Heart left ventricle (tissue), 16 donors: Measurements from ENCODE around the gene SURF6. TPM values are rescaled to one million over a fixed set of nuclear protein-coding genes. Genes with fewer than 3 reads are reported as not detected.
"Not testable (repeated sequence)": the region's sequence is repeated elsewhere in the genome, so short reads cannot be mapped to it uniquely, and the experiment has no call there.

ENCODE experiments used
- ATAC-seq, 4 donors: fragments of 200-7000 bp; cut with Tn5 transposase; one replicate each; pipeline ENCODE4 v1.9.1; 2020 to 2022; ENCODE audit warnings: moderate library complexity in 4 of 4, mild to moderate bottlenecking in 3 of 4, moderate number of reproducible peaks in 1 of 4
- DNase-seq, 5 donors: peaks; one replicate each; pipeline ENCODE4 v3.0.0-alpha.2; 2020
- H3K27ac ChIP-seq, 12 donors: fragments of 200-600 bp; sonication (generic) in 4 of 12; one replicate each; pipeline versions ENCODE4 v1.5.0 to v1.8.0; 2016 to 2022; ENCODE audit warnings: mild to moderate bottlenecking in 2 of 12
- H3K27me3 ChIP-seq, 9 donors: fragments of 200-600 bp; sonication (generic) in 2 of 9; one replicate each; pipeline versions ENCODE4 v1.5.1 to v1.8.0; 2016 to 2022; ENCODE audit warnings: mild to moderate bottlenecking in 3 of 9
- H3K36me3 ChIP-seq, 9 donors: fragments of 200-600 bp; sonication (generic) in 2 of 9; one replicate each; pipeline versions ENCODE4 v1.5.0 to v1.8.0; 2018 to 2022; ENCODE audit warnings: mild to moderate bottlenecking in 2 of 9
- H3K4me1 ChIP-seq, 12 donors: fragments of 200-600 bp; sonication (generic) in 4 of 12; one replicate each; pipeline versions ENCODE4 v1.5.0 to v1.8.0; 2016 to 2022; ENCODE audit warnings: mild to moderate bottlenecking in 3 of 12
- H3K4me3 ChIP-seq, 12 donors: fragments of 200-600 bp; sonication (generic) in 4 of 12; one replicate each; pipeline versions ENCODE4 v1.5.0 to v1.8.0; 2017 to 2022; ENCODE audit warnings: mild to moderate bottlenecking in 9 of 12, moderate library complexity in 4 of 12
- H3K9me3 ChIP-seq, 12 donors: fragments of 200-600 bp; sonication (generic) in 4 of 12; one replicate each; pipeline versions ENCODE4 v1.5.0 to v1.8.0; 2016 to 2022; ENCODE audit warnings: mild to moderate bottlenecking in 1 of 12
- POLR2A ChIP-seq, 2 donors: fragments of 450-650 bp; IDR thresholded peaks; one replicate each; pipeline ENCODE4 v1.6.1; 2017; ENCODE audit warnings: antibody characterized with exemption in 2 of 2, mild to moderate bottlenecking in 2 of 2, moderate library complexity in 2 of 2
- WGBS, 4 donors: extraction: QIAGEN DNeasy Blood & Tissue Kit in 2 of 4; methylation state at CpG; one replicate each; pipeline versions ENCODE4 v1.1.5 to v1.1.7; 2013 to 2018; 5-methylcytosine and 5-hydroxymethylcytosine counted together
- intact Hi-C, 10 donors: fragments of 100-400 bp; cut with DNase I; formaldehyde crosslinking; loops; one replicate each; pipeline versions ENCODE4 v1.11.1 to v1.14.2; 2022
- polyA plus RNA-seq, 2 donors: library from polyadenylated mRNA; stranded (reverse); fragments of 200-250 nt; gene quantifications; one replicate each; pipeline ENCODE4 v1.2.3, GENCODE V29; 2013
- total RNA-seq, 9 donors: library from RNA; depleted of rRNA in 2 of 9; stranded (reverse); fragments of >200 nt in 2 of 9; fragmentation: NEBNext Ultra II Directional in 3 of 9; extraction: Animal tissue kit (Norgen Biotek cat#: 25700) in 3 of 9; gene quantifications; one replicate each; pipeline versions ENCODE4 v1.1.0 to v1.2.4, GENCODE V29; 2016 to 2023
- TF ChIP-seq, protein P1 (sequence below), 12 donors: fragments of 200-600 bp; sonication (generic) in 4 of 12; IDR thresholded peaks; one replicate each; pipeline versions ENCODE4 v1.5.0 to v1.8.0; 2018 to 2022; ENCODE audit warnings: antibody characterized with exemption in 12 of 12, mild to moderate bottlenecking in 5 of 12
- donor health status: ischemic (EF 13 %, LVEDD 7.1; RV severe dilation, severe dysfunction).
- donor health status: healthy with polysubstance abuse.
- donor health status: DM: no; HTN: yes; CAD: no.
- donor health status: DM: no; HTN: no; CAD: no.
- donor health status: ischemic (EF 25% LVEDD 6.9; RV normal size, moderate dysfunction).
- donor health status: ischemic (EF 25% LVEDD 5.7; RV mildly dilated, moderate dysfunction).
- donor health status: healthy.
- donor health status: DM: yes; HTN: yes; CAD: no.
- donor health status: ischemic (EF 35%, LVEDD 5.7; RV mildly dilated, moderate dysfunction).
- donor health status: nonischemic (EF 11% LVEDD 7.7; RV severe dilation, severe dysfunction).
- donor health status: DM: yes; HTN: yes; CAD: no.
- donor health status: PGD.
- donor health status: ischemic (EF 29% LVEDD 5.4; RV normal size, mild dysfunction).
- donor health status: nonischemic (EF 23%, LVEDD 6.1; RV moderate dilation, normal function).

SURF6 gene
- total and polyA plus RNA-seq, 11 donors, result 9.2 to 19.6 (median 11.1) TPM

DNA sequence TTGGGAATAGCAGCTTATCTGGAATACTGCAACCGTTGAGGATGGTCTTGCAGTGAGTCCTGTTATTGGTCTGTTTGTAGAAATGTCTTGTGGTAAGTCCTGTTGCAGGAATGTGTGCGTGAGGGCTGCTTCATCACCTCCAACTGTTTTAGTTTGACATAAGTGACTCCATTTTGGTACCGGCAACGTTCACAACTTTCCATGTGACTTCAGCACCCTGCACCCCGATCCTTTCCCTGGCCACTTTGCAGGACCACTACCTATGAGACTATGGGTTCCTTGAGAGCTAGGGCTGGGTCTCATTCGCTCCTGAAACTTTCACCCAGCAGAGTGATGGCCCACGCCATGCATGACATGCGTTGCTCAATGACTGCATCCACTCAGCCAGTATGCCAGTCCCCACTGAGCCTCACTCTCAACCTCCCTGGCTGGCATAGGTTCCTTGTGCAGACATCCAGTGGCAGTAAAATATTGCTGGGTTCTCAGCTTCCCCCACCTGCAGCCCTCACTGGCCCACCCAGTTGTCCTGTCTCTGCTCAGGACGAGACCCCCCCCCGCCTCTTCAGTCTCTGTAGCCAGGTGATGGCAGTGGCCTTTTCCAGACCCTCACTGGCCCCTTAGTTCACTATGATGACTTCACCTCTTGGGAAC lies 8.0 kb downstream of the SURF6 start:
- 87 to 91% (median 89%) methylated on average over 10 of the region's 10 CpGs for WGBS, 4 donors
- intact Hi-C loops, result loop anchor here in 9 of 10 donors (2.0 to 10.0 kb wide), 5 partner anchors 51 to 143 kb away; partner anchors contain the start of gene ABO (in 2 of the 9)
- no peak for TF ChIP-seq POLR2A (IDR thresholded peaks at IDR 0.05)
- TF ChIP-seq, protein P1, sequence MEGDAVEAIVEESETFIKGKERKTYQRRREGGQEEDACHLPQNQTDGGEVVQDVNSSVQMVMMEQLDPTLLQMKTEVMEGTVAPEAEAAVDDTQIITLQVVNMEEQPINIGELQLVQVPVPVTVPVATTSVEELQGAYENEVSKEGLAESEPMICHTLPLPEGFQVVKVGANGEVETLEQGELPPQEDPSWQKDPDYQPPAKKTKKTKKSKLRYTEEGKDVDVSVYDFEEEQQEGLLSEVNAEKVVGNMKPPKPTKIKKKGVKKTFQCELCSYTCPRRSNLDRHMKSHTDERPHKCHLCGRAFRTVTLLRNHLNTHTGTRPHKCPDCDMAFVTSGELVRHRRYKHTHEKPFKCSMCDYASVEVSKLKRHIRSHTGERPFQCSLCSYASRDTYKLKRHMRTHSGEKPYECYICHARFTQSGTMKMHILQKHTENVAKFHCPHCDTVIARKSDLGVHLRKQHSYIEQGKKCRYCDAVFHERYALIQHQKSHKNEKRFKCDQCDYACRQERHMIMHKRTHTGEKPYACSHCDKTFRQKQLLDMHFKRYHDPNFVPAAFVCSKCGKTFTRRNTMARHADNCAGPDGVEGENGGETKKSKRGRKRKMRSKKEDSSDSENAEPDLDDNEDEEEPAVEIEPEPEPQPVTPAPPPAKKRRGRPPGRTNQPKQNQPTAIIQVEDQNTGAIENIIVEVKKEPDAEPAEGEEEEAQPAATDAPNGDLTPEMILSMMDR (IDR thresholded peaks at IDR 0.05), result no peak
- Histone ChIP-seq H3K9me3 (no peaks in the 10 kb centered on the region), H3K27me3 (no peaks in the 10 kb centered on the region), H3K4me1 (no peaks in the 10 kb centered on the region), H3K27ac (no peak overlapping the region), H3K4me3 (no peak overlapping the region), H3K36me3 (peaks cover 0 to 36% (median 31%) of the 10 kb centered on the region in 9 donors)
- peak in 1 of 5 donors; percentile 4 for DNase-seq
- peak in 1 of 4 donors; percentile 28 for ATAC-seq

- ATAC-seq, H3K27me3 ChIP-seq, H3K4me1 ChIP-seq, H3K27ac ChIP-seq, H3K4me3 ChIP-seq, H3K9me3 ChIP-seq, DNase-seq: not testable (repeated sequence)
- peaks cover 0 to 27% (median 22%) of the 10 kb centered on the region in 9 donors for H3K36me3 ChIP-seq
- intact Hi-C loops, result loop anchor here in 8 of 10 donors (2.0 to 10.0 kb wide), 4 partner anchors 50 to 140 kb away; partner anchors contain the start of gene ABO (in 2 of the 8)
- 87 to 92% (median 90%) methylated on average over 6 of the region's 6 CpGs for WGBS, 4 donors
These were observed 9.0 kb downstream of the SURF6 start for GRCh38 chr9:133327021-133327420.

DNA sequence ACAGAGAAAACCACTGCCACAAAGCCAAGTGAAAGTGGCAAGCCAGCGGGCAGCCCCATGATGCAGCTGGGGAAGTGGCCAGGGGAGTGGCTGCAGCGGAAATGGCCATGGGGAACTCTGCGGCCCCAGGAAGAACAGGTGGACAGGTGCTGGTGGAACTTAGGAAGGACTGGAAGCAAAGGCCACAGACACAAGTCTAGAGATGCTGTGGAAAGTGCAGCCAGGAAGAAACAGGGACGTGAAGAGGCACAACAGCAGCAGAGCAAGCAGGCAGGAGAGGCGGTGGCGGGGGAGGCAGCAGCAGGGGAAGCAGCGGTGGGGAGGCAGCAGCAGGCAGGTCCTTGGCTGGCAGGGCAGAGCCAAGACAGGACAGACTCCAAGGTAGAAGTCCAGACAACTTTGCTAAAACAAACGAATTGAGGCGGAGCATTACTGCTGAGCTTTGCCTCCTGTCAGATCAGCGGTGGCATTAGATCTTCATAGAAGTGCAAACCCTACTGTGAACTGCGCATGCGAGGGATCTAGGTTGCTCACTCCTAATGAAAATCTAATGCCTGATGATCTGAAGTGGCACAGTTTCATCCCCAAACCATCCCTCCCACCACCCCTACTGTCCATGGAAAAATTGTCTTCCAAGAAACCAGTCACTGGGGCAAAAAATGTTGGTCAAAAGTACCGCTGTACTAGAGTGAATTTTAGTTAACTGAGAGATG lies 11.8 kb downstream of the SURF6 start:
- H3K27ac ChIP-seq, result no peak overlapping the region
- DNase-seq (peak in 1 of 5 donors; percentile 1), ATAC-seq (no peak)
- 81 to 88% (median 85%) methylated on average over 13 of the region's 13 CpGs for WGBS, 4 donors
- TF ChIP-seq, protein P1 (IDR thresholded peaks at IDR 0.05), result no peak
- no peak for TF ChIP-seq POLR2A (IDR thresholded peaks at IDR 0.05)
- no peaks in the 10 kb centered on the region for H3K36me3 ChIP-seq
- no peaks in the 10 kb centered on the region for H3K27me3 ChIP-seq
- H3K9me3 ChIP-seq, result no peaks in the 10 kb centered on the region
- H3K4me3 ChIP-seq, result no peak overlapping the region
- H3K4me1 ChIP-seq, result no peaks in the 10 kb centered on the region
- intact Hi-C loops, result loop anchor here in 1 of 10 donors (10.0 kb wide), 1 partner anchor 49 kb away; the partner anchor contains the start of gene ABO

DNA sequence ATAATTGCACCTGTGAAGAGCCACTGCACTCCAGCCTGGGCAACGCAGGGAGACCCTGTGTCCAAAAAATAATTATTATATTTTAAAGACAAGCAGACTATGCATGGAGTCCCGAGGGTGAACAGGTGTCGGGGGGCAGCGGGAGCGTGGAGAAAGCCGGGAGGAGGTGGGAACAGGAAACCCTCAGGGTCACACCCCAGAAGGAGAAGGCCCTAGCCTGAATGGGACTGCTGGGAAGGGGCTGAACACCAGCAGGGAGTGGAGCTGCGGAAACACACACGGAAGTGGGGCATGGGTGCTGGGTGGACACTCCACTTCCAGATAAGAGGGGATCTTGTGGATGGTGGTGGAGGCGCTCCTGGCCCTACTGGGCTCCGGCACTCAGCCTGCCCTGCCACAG lies 12.8 kb downstream of the SURF6 start:
- H3K4me1 ChIP-seq, result no peaks in the 10 kb centered on the region
- ATAC-seq (no peak), DNase-seq (no peak)
- TF ChIP-seq, protein P1 (IDR thresholded peaks at IDR 0.05), result no peak
- no peak for TF ChIP-seq POLR2A (IDR thresholded peaks at IDR 0.05)
- intact Hi-C loops, result loop anchor here in 1 of 10 donors (10.0 kb wide), 1 partner anchor 48 kb away; the partner anchor contains the start of gene ABO
- H3K4me3 ChIP-seq, result no peak overlapping the region
- WGBS, 4 donors, result 80 to 84% (median 81%) methylated on average over 10 of the region's 10 CpGs
- no peak overlapping the region for H3K27ac ChIP-seq
- H3K9me3 ChIP-seq, result no peaks in the 10 kb centered on the region
- no peaks in the 10 kb centered on the region for H3K36me3 ChIP-seq
- H3K27me3 ChIP-seq, result no peaks in the 10 kb centered on the region
